Activated naive CD4-positive, alpha-beta T cell (primary cell): Measurements from ENCODE around the gene CLCF1.

ENCODE experiments used
- DNase-seq, 4 experiments: peaks; one replicate each; lab custom pipeline; 2025; lab: John Stamatoyannopoulos, UW

CLCF1 gene

GRCh38 chr11:67356387-67356863 lies 17.0 kb downstream of the CLCF1 start:
- DNase-seq: no peak

DNA sequence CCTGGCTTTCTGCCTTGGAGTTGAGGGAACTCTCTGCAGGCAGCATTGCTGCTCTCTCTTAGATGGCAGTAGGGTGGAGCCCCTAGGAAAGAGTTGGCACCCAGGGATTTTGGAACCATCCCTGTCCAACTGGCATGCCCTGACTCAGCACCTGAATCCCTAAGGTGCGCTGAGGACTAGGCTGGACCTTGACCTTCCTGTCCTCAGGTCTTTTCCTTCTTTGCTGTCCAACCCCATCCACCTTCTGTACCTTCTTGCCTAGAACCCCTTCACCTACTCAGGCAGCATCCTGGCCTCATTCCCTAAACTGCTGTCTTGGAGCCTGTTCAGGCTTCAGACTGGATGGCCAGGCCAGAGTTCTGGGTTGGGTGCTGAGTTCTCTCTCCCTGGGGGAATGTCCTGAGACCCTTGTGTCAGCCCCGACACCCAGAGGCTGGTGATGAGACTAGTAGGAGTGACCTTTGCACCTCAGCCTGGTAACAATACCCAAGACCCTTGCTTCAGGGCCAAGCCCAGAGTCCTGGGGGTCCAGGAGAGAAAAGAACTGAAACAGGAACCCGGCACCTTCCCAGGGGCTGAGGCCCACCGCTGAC lies 17.5 kb downstream of the CLCF1 start:
- DNase-seq: no peak

DNA sequence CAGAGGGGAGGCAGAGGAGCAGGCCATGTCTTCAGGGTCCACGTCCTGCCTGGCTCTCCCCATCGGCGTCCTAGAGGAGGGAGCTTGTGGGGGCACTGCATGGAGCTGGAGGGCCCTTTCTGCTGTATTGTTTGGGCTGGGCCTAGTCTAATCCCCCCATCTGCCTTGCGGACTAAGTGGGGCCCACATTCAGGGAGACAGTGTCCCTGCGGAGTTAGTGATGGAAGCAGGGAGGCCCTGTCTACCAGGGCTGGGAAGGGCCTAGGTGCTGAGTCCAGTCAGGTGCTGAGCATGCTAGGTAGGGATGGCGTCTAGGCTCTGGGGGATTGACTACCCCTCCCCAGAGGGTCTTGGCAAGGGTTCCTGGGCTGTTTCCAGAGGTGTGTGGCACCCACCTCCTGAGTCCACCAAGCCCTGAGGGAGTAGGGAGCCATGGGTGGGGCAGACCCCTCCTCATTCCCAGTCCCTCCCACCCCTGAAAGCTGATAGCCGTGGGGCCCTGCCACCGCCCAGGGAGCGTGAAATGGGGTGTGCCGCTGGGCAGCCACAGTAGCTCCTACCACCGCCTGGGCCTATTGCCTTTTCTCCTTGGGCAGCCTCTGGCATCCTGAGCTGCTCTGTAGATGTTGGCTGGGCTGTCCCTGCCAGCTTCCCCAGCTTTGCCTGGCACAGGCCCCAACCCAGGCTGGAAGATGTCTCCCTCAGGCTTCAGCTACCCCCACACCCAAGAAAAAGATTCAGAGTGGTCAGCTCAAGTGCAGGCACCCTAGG lies 18.2 kb downstream of the CLCF1 start:
- no peak for DNase-seq

DNA sequence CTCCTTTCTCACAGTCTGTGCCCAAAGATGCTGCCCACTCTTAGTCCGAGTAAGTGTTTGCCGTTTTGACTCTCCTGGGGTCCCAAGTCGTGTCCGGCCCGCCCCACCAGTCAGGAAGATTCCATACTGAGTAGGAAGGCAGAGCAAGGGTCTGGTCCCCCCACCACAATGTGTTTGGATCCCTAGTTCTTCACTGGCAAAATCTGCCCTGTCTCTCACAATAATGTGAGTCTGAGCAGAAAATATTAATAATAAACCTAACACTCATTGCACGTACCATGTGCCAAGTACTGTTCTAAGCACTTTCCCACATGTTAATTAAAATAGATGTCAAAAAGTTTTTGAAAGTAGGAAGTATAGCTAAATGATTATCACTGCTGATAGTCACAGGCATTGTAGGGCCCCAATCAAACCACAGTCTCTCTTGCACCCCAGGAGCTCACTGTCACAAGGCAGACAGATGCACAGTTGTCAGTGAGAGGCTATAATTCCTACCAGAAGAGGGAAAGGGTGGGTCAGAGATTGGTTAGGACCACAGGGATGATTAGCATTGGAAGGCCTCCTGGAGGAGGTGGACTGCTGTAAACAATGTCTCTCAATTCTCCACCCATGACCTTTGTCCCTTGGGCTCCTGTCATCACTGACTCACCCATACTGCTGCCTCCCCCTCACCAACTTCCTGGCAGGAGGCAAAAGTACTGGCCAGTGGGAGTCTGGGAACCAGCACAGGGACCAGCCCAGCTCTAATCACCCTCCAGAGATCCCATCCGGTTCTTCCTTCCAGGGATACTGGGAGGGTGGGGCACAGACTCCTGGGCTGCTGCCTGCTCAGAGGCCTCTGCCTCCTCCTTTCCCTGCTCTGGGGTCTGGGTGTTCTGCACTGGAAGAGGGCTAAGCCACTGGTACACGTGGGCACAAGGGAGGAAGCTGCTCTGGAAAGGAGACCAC lies 19.0 kb downstream of the CLCF1 start:
- no peak for DNase-seq

DNA sequence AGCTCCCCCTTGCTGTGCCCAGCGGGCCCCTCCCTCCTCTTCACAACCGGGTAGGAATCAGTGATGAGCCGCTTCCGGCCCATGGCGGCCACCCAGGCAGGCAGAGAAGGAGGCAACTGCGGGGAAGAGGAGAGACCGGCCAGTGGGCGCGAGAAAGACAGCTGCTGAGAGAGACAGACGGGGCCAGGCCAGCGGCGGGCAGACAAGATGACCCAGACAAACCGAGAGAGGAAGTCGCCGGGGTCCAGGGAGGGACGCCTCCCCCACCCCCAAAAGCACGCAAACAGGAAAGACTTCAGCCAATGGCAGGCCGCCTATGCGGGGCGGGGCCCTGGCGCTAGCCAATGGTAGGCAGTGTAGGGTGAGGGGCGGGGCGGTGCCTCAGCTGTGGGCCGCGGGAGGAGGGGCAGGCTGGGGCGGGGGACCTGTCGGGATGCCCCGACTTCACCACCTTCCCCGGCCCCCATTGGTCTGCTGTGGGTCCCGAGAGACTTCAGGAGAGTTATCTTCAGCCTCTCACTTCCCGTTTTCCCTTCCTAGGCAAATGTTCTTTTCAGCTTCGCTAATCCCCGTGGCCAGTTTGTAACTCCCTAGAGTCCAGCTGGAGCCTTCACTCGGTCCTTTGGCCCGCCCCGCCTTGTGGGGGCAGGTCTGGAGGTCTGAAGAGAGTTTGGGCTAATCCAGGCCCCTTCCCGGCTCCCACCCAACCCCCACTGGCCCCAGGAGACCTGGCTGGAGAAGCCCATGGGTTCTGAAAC lies 19.9 kb downstream of the CLCF1 start, which contains the start of gene POLD4:
TSS of gene POLD4 (minus strand) at position 230 of the 758 bp plus-strand sequence. CDS start at position 83, 147 bp downstream.
- peak; percentile 80 to 96 (median 90) for DNase-seq

- peak in 2 of 4 experiments; percentile 65 to 75 for DNase-seq
Measured at GRCh38 chr11:67352546-67353316, 20.7 kb downstream of the CLCF1 start.

GRCh38 chr11:67351275-67352005 lies 22.0 kb downstream of the CLCF1 start:
- DNase-seq: peak in 3 of 4 experiments; percentile 34 to 47 (median 42)

DNA sequence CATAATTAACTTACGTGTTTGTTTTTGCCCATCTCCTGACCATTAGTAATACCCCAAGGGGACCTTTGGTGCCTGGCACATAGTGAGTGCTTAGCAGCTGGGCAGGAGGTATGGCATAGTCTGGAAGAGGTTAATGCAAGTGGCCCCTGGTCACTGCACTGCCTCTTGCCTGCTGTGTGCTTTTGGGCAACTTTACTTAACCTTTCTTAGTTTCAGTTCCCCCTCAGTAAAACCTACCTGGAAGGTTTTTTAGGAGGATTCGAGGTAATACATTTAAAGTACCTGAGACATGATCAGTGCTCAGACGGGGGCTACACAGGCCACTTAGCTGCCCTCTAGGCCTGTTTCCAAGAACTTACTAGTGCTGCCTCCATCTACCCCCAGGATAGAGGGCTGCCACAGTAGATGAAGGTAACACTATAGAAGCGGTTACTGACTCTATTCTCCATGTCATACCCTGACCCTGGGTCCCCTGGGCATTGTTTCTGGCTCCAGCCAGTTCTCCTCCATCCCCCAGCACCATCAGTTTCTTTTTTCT lies 23.4 kb downstream of the CLCF1 start:
- DNase-seq: no peak

DNA sequence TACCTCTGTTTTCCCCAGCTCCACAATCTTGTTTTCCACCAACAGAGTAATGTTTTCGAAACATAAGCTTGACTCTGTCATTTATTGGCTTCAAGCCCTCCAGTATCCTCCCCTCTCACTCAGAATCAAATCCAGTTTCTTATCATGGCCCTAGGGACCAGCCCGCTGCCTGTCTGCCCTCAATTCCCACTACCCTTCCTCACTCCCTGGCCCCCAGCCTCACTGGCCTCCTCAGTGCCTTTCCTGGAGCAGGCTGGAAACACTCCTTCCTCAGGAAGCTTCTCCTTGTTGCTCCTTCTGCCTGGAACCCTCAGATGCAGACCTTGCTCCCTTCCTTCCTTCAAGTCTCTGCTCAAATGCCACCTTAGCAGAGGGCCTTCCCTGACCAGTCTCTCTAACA lies 23.9 kb downstream of the CLCF1 start:
- DNase-seq: no peak

DNA sequence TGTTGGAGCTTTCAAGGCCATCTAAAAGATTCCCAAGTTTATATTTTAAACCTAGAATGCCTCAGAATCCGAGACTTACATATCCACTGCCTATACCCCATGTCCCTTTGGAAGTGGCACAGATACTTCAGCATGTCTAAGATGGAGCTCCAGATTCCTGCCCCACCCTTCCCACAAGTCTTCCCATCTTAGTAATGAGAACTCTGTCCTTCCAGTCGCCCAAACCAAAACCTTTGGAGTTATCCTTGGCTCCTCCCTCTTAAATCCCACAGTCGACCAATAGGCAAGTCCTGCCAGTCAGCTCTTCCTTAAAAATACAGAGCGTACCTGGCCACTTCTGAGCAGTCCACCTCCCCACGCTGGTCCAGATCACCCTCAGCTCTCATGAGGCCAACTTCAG lies 24.4 kb downstream of the CLCF1 start:
- DNase-seq: no peak

DNA sequence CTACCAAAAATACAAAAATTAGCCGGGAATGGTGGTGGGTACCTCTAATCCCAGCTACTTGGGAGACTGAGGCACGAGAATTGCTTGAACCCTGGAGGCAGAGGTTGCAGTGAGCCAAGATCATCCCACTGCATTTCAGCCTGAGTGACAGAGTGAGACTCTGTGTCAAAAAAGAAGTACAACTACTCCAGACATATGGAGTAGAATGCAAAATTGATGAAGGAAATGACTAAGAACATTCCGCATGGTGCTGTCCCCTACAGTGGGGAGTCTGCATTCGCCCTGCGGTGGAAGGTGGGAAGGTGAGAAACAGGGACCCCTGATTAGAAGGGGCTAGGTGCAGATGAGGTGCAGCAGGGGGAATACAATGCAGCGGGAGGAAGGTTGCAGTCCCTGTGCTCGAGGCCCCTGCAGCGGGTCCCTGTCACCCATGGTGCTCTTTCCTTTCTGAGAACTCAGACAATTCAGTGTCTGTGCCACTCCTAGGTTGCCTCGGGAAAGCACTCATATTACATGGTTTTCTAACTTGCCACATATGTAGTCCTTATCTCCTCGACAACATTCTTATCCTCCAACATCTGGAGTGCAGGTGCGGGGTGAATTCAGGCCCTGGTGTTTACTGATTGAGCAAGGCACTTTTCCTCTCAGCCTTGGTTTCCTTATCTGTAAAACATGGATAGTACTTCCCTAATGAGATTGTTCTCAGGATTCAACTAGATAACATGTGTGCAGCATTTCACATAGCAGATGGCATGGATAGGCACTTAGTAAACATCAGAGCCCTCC lies 25.2 kb downstream of the CLCF1 start:
- no peak for DNase-seq

DNA sequence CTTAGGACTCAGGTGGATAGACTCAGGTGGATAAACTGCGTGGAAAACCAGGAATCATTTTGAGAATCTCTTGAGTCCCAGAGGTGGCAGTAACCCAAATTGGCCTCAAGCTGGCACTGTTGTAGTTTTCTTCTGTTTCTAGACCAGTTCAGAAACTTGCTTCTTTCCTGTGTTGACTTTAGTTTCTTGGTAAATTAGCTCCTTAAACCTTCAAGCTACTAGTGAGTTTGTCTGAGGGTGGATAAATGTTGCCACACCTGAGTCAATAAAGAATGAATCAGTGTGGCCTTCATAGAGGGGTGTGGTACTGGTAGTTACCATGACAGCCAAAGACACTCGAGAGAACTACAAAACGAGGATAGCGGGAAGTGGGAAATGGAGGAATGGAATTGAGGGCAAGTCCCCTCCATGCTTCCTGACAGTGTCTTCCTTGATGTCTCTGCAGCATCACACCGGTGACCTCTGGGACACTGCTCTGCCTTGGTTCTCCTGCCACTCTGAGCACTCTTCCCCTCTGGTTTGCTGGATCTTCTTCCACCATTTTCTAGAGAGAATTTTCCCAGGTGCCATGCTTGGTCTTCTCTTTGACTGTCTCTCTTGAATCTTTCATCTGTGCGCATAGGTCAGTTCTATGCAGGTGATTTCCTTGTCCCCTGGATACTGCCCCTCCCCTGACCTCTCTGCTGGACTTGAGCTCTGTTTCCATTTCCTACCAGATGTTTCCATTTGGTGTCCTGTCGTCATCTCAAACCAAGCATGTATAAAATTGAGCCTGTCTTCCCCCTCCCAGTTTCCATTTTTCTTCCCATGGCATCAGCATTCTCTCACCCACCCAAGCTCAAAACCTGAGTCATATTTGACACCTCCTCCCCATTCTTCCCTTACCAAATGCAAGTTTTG lies 27.2 kb downstream of the CLCF1 start:
- no peak for DNase-seq

DNA sequence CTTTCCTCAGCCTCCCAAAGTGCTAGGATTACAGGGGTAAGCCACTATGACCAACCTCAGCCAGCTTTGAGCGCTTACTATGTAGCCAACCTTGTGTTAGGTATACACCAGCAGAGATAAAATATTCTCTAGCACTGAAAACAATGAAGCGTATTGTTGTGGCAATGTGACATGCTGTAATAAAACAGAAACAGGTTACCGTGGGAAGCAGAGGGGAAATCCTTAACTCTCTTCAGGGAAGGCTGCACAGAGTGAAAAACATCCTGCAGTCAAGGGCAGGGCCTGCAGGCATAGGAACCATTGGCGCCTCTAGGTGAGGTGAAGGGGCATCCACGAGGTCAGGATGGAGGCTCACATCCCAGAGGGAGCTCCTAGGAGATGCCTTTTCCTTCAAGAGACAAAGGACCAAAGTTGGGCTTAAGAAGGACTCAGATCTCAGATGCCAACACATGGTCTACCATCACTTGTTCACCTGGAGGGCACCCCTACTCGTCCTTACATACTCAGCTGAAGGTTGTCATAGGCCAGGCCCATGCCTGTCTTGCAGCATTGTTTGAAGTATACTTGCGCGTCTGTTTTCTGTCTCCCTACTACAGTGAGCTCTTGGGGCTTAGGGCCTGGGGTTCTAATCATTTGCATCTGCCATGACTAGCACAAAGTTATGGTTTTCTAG lies 28.0 kb downstream of the CLCF1 start:
- no peak for DNase-seq

GRCh38 chr11:67344264-67344663 lies 29.1 kb downstream of the CLCF1 start:
- peak in 2 of 4 experiments; percentile 9 to 17 for DNase-seq

- no peak for DNase-seq
Measured at GRCh38 chr11:67337257-67337656, 36.1 kb downstream of the CLCF1 start.

DNA sequence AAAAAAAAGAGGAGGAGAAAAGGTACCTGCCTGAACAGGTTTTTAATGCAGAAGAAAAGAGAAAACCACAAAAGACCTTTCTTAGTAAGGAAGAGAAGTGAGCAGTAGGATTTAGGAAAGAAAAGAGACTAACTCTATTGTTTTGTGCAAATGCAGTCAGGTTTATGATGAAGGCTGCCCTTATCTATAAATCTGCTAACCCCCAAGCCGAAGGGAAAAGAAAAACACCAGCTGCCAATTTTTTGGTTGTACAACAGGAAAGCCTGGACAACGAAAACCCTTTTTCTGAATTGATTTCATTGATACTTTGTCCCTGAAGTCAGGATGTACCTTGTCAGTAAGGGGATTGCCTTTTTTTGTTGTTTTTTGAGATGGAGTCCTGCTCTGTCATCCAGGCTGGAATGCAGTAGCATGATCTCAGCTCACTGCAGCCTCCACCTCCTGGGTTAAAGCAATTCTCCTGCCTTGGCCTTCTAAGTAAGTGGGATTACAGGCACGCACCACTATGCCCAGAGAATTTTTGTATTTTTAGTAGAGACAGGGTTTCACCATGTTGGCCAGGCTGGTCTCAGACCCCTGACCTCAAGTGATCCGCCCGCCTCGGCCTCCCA lies 41.2 kb downstream of the CLCF1 start:
- no peak for DNase-seq

GRCh38 chr11:67323526-67323925 lies 49.9 kb downstream of the CLCF1 start:
- no peak for DNase-seq
